ENCODE data around the gene CDC6. TPM values are rescaled to one million over a fixed set of nuclear protein-coding genes. Genes with fewer than 3 reads are reported as not detected.

CDC6 gene
- total and polyA plus RNA-seq, 12 donors = 0.49 to 3.0 (median 0.86) TPM

DNA sequence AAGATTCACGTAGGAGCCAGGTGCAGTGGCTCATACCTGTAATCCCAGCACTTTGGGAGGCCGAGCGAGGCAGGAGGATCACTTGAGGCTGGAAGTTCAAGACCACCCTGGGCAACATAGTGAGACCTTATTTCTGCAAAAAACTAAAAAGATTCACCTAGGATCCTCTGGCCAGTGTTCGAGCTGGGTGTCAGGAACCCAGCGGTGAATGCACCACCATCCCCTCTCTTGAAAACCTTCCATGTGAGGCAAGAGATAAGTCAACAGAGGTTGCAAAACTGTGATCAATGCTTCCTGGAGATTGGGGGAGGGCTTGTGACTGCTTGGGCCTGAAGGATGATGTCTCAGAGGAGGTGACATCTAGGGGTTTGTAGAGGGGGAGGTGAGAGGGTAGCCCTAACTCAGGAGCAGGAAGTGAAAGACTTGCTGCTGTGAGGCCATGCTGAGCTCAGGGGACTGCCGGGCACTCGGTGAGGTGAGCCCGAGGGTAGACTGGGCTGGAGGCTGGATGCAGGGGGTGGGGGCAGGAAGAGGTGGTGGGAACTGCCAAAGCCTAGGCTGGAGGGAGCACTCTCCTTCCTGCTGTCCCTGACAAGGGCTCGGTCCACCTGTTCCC, 65.2 kb downstream of the CDC6 start:
- Histone ChIP-seq H3K27me3 (no peaks in the 10 kb centered on the region), H3K4me1 (peaks cover 32 to 84% (median 62%) of the 10 kb centered on the region in 9 donors), H3K4me3 (no peak overlapping the region), H3K27ac (no peak overlapping the region), H3K36me3 (peaks cover 0 to 88% (median 41%) of the 10 kb centered on the region in 9 donors), H3K9me3 (no peaks in the 10 kb centered on the region)
- DNase-seq (no peak), ATAC-seq (no peak)
- intact Hi-C loops (cut with DNase I) = loop anchor here in 7 of 10 donors (1.0 to 10.0 kb wide), 5 partner anchors 50 to 182 kb away; no protein-coding TSS in a partner anchor
- TF ChIP-seq, protein P1, sequence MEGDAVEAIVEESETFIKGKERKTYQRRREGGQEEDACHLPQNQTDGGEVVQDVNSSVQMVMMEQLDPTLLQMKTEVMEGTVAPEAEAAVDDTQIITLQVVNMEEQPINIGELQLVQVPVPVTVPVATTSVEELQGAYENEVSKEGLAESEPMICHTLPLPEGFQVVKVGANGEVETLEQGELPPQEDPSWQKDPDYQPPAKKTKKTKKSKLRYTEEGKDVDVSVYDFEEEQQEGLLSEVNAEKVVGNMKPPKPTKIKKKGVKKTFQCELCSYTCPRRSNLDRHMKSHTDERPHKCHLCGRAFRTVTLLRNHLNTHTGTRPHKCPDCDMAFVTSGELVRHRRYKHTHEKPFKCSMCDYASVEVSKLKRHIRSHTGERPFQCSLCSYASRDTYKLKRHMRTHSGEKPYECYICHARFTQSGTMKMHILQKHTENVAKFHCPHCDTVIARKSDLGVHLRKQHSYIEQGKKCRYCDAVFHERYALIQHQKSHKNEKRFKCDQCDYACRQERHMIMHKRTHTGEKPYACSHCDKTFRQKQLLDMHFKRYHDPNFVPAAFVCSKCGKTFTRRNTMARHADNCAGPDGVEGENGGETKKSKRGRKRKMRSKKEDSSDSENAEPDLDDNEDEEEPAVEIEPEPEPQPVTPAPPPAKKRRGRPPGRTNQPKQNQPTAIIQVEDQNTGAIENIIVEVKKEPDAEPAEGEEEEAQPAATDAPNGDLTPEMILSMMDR (IDR thresholded peaks at IDR 0.05) = no peak
- WGBS, 2 donors = 71 to 78% methylated on average over 9 of the region's 9 CpGs

Other genes starting within 250 kb of the CDC6 start
- 10 to 100 TPM; 46.7 to 63.2 (median 58.4) TPM for gene MED24, start 233.5 kb upstream of the CDC6 start, total RNA-seq
- 10 to 100 TPM; 47.2 to 75.6 TPM for gene MED24, start 233.5 kb upstream of the CDC6 start, polyA plus RNA-seq
- 100 to 1,000 TPM in 1 of 10 donors, 10 to 100 TPM in 9; 59.8 to 102 (median 69.7) TPM for gene THRA, start 224.9 kb upstream of the CDC6 start, total RNA-seq
- gene THRA, start 224.9 kb upstream of the CDC6 start, polyA plus RNA-seq = 10 to 100 TPM; 29.8 to 44.2 TPM
- gene NR1D1, start 187.3 kb upstream of the CDC6 start, total RNA-seq = 10 to 100 TPM in 7 of 10 donors, 1 to 10 TPM in 3; 5.5 to 41.3 (median 29.9) TPM
- 10 to 100 TPM in 1 of 2 donors, 1 to 10 TPM in 1; 7.1 to 24.4 TPM for gene NR1D1, start 187.3 kb upstream of the CDC6 start, polyA plus RNA-seq
- gene MSL1, start 165.9 kb upstream of the CDC6 start, total RNA-seq = 10 to 100 TPM; 26.3 to 57.4 (median 37.7) TPM
- gene MSL1, start 165.9 kb upstream of the CDC6 start, polyA plus RNA-seq = 10 to 100 TPM; 45.5 to 65.0 TPM
- gene CASC3, start 147.3 kb upstream of the CDC6 start, total RNA-seq = 10 to 100 TPM; 39.9 to 56.8 (median 43.7) TPM
- 10 to 100 TPM; 21.3 to 41.0 TPM for gene CASC3, start 147.3 kb upstream of the CDC6 start, polyA plus RNA-seq
- 1 to 10 TPM; 2.2 to 5.7 (median 3.2) TPM for gene RAPGEFL1, start 110.4 kb upstream of the CDC6 start, total RNA-seq
- 10 to 100 TPM in 1 of 2 donors, 1 to 10 TPM in 1; 2.9 to 21.9 TPM for gene RAPGEFL1, start 110.4 kb upstream of the CDC6 start, polyA plus RNA-seq
- 10 to 100 TPM in 8 of 10 donors, 1 to 10 TPM in 2; 8.1 to 16.0 (median 12.8) TPM for gene WIPF2, start 68.6 kb upstream of the CDC6 start, total RNA-seq
- 1 to 10 TPM; 5.1 to 8.4 TPM for gene WIPF2, start 68.6 kb upstream of the CDC6 start, polyA plus RNA-seq
- 10 to 100 TPM; 11.2 to 34.0 (median 18.3) TPM for gene RARA, start 21.3 kb downstream of the CDC6 start, total RNA-seq
- 10 to 100 TPM; 19.0 to 20.8 TPM for gene RARA, start 21.3 kb downstream of the CDC6 start, polyA plus RNA-seq
- gene GJD3, start 76.9 kb downstream of the CDC6 start, total RNA-seq = 1 to 10 TPM in 9 of 10 donors, under 1 TPM in 1; 0.79 to 6.2 (median 2.1) TPM
- under 1 TPM; 0.65 to 0.88 TPM for gene GJD3, start 76.9 kb downstream of the CDC6 start, polyA plus RNA-seq
- 10 to 100 TPM in 1 of 10 donors, 1 to 10 TPM in 4, under 1 TPM in 5; 0.17 to 20.0 (median 1.0) TPM for gene TOP2A, start 130.0 kb downstream of the CDC6 start, total RNA-seq
- 1 to 10 TPM in 1 of 2 donors, under 1 TPM in 1; 0.28 to 1.5 TPM for gene TOP2A, start 130.0 kb downstream of the CDC6 start, polyA plus RNA-seq
- 100 to 1,000 TPM in 6 of 10 donors, 10 to 100 TPM in 4; 65.1 to 301 (median 123) TPM for gene IGFBP4, start 155.6 kb downstream of the CDC6 start, total RNA-seq
- 100 to 1,000 TPM; 224 to 295 TPM for gene IGFBP4, start 155.6 kb downstream of the CDC6 start, polyA plus RNA-seq
- gene TNS4, start 213.7 kb downstream of the CDC6 start, total RNA-seq = under 1 TPM in 1 of 10 donors, not detected in 9; 0.62 TPM
- under 1 TPM in 1 of 2 donors, not detected in 1; 0.01 TPM for gene TNS4, start 213.7 kb downstream of the CDC6 start, polyA plus RNA-seq